ENCODE results near the gene WDR37.

GRCh38 chr10:1063232-1063865 lies 7.2 kb downstream of the WDR37 start:
- TF ChIP-seq EZH2 (IDR thresholded peaks at IDR 0.05; ENCODE audit: borderline replicate concordance, low read depth, low read length, severe bottlenecking) (no peak), CTCF (IDR thresholded peaks at IDR 0.05; ENCODE audit: borderline replicate concordance, extremely low read depth, low read length, poor library complexity, severe bottlenecking) (no peak)
